ENCODE measurements around the gene LIFR. TPM values are rescaled to one million over a fixed set of nuclear protein-coding genes. Genes with fewer than 3 reads are reported as not detected.
A peak's percentile ranks its signal among the peaks of the same experiment; 100 is the strongest.

LIFR gene
- total and polyA plus RNA-seq, 2 donors (not counting 3 experiments of a cell fraction or from before 2014, with no cell fraction given), result 4.1 to 36.4 TPM

DNA sequence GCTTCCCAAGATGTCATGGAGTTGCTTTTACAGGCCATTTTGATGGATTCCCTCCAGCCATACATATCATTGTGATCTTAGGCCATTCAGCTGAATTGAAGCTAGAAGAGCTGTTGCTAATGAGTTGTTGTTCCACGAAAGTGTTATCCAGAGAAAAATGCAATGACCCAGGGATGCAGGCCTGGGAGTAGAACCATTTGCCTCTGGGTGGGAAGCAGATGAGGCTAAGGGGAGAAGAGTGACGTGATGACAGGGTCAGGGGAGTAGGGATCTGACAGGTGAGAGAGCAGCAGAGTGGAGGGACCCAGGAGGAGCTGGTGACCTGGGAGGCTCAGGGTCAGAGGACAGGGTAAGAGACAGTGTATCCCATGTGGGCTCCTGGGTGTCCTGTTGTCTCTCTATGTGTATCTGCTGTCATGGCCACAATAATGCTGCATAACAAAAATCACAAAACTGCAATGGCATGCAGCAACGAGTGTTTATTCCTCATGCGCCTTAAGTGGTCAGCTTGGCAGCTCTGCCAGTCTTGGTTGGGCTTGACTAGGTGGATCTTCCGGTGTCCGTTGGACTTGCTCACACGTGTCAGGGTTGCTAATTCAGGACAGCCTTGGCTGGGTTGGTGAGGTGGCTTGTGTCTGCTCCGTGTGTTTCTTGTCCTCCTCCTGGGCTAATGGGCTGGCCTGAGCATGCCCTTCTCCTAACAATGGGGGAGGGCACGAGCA, 90.6 kb downstream of the LIFR start:
- Histone ChIP-seq H3K79me2 (ENCODE audit: control insufficient read depth, insufficient read depth, low read length) (no peaks in the 10 kb centered on the region), H3K9me1 (replicated peaks; ENCODE audit: control insufficient read depth, extremely low read depth, insufficient read depth, low read length) (no peaks in the 10 kb centered on the region), H4K20me1 (replicated peaks; ENCODE audit: control insufficient read depth, extremely low read depth, insufficient read depth, low read length) (no peaks in the 10 kb centered on the region), H3K27me3 (ENCODE audit: control insufficient read depth in 2 of 2, insufficient read depth in 2 of 2, low read length in 2 of 2) (no peaks in the 10 kb centered on the region), H2AFZ (ENCODE audit: low read depth, low read length) (peak overlapping the region; percentile 66), H3K4me3 (replicated peaks in 1 of 3; ENCODE audit: insufficient read depth in 1 of 3, low read depth in 1 of 3, low read length in 3 of 3) (no peak overlapping the region), H3K36me3 (ENCODE audit: control insufficient read depth in 2 of 2, extremely low read depth in 1 of 2, insufficient read depth in 2 of 2, low read length in 2 of 2) (no peaks in the 10 kb centered on the region), H3K9ac (replicated peaks; ENCODE audit: extremely low read depth, insufficient read depth, low read length) (no peak overlapping the region), H3K4me2 (ENCODE audit: insufficient read depth, low read length) (no peak overlapping the region), H3K4me1 (ENCODE audit: control insufficient read depth, extremely low read depth, insufficient read depth, low read length) (peaks cover 65% of the 10 kb centered on the region), H3K27ac (ENCODE audit: insufficient read depth, low read depth, low read length) (peak overlapping the region; percentile 90), H3K9me3 (replicated peaks; ENCODE audit: control insufficient read depth, insufficient read depth, low read length) (no peaks in the 10 kb centered on the region)
- BruUV-seq (replicated peaks), result no TSS peak
- TF ChIP-seq, protein P1, sequence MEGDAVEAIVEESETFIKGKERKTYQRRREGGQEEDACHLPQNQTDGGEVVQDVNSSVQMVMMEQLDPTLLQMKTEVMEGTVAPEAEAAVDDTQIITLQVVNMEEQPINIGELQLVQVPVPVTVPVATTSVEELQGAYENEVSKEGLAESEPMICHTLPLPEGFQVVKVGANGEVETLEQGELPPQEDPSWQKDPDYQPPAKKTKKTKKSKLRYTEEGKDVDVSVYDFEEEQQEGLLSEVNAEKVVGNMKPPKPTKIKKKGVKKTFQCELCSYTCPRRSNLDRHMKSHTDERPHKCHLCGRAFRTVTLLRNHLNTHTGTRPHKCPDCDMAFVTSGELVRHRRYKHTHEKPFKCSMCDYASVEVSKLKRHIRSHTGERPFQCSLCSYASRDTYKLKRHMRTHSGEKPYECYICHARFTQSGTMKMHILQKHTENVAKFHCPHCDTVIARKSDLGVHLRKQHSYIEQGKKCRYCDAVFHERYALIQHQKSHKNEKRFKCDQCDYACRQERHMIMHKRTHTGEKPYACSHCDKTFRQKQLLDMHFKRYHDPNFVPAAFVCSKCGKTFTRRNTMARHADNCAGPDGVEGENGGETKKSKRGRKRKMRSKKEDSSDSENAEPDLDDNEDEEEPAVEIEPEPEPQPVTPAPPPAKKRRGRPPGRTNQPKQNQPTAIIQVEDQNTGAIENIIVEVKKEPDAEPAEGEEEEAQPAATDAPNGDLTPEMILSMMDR (IDR thresholded peaks at IDR 0.05; ENCODE audit: extremely low read depth in 1 of 2, insufficient read depth in 1 of 2, low read depth in 1 of 2, low read length in 2 of 2), result no peak
- TF ChIP-seq POLR2A (IDR thresholded peaks at IDR 0.05; ENCODE audit: low read depth, low read length), result no peak
- no peak for TF ChIP-seq POLR2AphosphoS5 (IDR thresholded peaks at IDR 0.05; ENCODE audit: insufficient read depth, low read depth, low read length)
- TF ChIP-seq, protein P2, sequence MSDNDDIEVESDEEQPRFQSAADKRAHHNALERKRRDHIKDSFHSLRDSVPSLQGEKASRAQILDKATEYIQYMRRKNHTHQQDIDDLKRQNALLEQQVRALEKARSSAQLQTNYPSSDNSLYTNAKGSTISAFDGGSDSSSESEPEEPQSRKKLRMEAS (IDR thresholded peaks at IDR 0.05; ENCODE audit: insufficient read depth, insufficient read length), result no peak
- TF ChIP-seq GATA2 (IDR thresholded peaks at IDR 0.05; ENCODE audit: insufficient read depth, insufficient read length, low read depth, low read length), result no peak
- TF ChIP-seq MYC (IDR thresholded peaks at IDR 0.05; ENCODE audit: low read depth, low read length), result no peak
- no peak for TF ChIP-seq EZH2 (IDR thresholded peaks at IDR 0.05; ENCODE audit: borderline replicate concordance, low read depth, low read length, severe bottlenecking)
- no peak for TF ChIP-seq JUN (IDR thresholded peaks at IDR 0.05; ENCODE audit: borderline replicate concordance, insufficient read depth, insufficient read length, low read depth)
- no peak for TF ChIP-seq FOS (IDR thresholded peaks at IDR 0.05; ENCODE audit: borderline replicate concordance, insufficient read depth, low read length)
- POLR2A ChIA-PET, result no interaction called here
- FAIRE-seq (peak; percentile 55), DNase-seq (ENCODE audit: low read depth, low spot score) (peak; percentile 10)
- dilution Hi-C loops (cut with MboI; ENCODE audit: extremely low pct_ligation_motif_present, low sequenced_read_pairs) (no loop called here), intact Hi-C loops (cut with micrococcal nuclease) (loop anchor here (1.0 to 2.0 kb wide), 4 partner anchors 46 to 317 kb away; partner anchors contain the start of gene LIFR)
- CTCF ChIA-PET, result interaction anchor here (1.0 to 9.2 kb wide), 4 partner anchors 24 to 343 kb away, joined by 3 to 163 read pairs (median 16); no protein-coding TSS in a partner anchor
